HG03135 (cell line): Measurements from ENCODE around the gene UBTF.

Source experiments
- ATAC-seq: cut with Tn5 transposase; IDR thresholded peaks from one replicate; pipeline ENCODE4 v1.9.1; 2021; ENCODE audit warnings: mild to moderate bottlenecking, moderate library complexity; ENCODE audit not compliant: unreplicated experiment

UBTF gene, protein sequence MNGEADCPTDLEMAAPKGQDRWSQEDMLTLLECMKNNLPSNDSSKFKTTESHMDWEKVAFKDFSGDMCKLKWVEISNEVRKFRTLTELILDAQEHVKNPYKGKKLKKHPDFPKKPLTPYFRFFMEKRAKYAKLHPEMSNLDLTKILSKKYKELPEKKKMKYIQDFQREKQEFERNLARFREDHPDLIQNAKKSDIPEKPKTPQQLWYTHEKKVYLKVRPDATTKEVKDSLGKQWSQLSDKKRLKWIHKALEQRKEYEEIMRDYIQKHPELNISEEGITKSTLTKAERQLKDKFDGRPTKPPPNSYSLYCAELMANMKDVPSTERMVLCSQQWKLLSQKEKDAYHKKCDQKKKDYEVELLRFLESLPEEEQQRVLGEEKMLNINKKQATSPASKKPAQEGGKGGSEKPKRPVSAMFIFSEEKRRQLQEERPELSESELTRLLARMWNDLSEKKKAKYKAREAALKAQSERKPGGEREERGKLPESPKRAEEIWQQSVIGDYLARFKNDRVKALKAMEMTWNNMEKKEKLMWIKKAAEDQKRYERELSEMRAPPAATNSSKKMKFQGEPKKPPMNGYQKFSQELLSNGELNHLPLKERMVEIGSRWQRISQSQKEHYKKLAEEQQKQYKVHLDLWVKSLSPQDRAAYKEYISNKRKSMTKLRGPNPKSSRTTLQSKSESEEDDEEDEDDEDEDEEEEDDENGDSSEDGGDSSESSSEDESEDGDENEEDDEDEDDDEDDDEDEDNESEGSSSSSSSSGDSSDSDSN

DNA sequence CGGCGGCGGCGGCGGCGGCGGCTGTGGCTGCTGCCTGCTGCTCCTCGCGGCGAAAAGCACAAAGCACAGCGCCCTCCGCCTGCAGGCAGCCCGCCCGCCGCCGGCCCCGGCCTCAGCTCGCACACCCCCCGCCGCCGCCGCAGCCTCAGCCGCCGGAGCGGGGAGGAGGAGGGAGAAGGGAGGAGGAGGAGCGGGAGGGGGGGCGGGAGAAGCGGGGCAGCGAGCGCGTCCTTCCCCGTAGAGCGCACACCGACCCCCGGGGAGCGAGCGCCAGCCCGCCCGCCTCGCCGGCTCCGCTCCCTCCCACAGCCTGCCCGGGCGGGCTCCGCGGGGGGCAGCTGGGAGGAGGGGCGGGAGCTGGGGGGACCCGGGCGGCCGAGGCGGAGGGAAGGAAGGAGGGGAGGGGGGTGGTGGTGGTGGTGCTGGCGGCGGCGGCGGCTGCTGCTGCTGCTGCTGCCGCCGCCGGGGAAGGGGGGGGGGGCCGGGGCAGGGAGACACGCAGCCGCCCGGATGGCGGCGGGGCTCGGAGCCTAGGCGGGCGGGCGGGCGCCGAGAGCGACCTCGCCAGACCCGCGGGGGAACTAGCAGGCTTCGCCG, at the start of gene UBTF:
TSS of gene UBTF (minus strand) at position 60 of the 597 bp plus-strand sequence. CDS start 1,446 bp downstream, outside the sequence.
- ATAC-seq: peak; percentile 2

DNA sequence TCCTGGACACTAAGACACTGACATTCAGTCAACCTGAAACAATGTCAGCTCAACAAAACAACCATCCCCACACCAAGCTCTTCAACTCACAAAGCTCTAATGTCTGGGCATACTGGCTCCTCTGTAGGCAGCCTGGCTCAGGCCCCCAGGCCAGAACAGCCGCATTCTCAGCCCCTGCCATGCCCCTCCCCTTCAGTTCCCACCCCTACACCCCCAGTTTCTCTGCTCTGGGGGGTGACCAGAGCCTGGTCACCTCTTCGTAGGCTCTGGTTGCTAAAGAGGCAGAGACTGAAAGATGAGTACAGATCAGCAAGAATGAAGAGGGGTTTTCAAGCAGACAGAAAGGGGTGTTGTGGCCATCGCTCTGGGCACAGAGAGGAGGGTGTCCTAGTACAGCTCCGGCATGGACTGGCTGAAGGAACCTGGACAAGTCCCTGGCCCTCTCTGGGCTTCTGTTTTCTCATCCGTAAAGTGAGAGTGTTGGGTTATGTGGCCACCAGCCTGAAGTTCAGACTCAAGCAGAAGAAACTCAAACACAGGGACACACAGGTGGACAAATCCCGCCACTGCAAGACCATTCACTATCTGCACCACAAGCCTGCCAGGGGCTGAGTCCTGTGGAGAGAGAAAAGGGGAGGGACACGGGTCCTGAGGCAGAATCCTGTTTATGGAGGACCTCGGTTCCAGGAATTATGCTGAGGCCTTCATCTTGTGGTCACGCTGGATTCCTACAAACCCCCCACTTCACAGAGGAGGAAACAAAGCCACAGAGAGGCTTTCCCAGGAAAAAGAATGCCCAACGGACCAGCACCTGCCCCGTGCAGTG, 49.4 kb upstream of the UBTF start:
- ATAC-seq: no peak

DNA sequence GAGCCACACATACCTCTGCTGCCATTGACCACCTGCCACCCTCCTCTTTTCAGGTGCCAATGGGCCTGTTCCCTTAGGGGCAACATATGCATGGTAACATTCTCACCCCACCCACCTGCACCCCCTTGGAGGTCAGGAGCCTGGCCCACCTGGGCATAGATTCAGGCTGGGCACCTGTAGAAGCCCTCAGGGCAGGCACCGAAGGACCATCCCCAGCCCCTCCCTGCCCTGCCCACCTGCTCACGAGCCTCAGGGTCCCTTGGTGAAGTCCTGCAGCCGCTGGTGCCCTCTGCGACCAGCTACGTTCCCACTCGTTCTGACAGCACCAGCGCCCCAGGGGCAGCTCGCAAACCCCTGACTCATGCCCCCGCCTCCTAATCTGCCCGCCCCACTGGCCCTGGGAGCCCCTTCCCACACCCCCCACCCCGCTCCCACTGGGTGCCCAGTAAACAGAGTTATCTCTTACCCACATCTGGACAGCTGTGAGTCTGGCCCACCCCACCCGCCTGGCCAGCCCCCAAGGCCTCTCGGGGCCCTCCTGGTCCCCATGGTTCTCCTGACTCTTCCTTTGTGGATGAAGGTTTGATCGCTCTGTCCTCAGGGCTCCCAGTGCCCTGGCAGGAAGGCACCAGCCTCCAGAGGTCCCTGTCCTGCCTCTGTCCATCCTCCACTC, 48.5 kb upstream of the UBTF start, which contains the start of gene SLC4A1:
TSS of gene SLC4A1 (minus strand) at position 318 of the 673 bp plus-strand sequence. CDS start 5,269 bp downstream, outside the sequence.
- ATAC-seq: no peak

DNA sequence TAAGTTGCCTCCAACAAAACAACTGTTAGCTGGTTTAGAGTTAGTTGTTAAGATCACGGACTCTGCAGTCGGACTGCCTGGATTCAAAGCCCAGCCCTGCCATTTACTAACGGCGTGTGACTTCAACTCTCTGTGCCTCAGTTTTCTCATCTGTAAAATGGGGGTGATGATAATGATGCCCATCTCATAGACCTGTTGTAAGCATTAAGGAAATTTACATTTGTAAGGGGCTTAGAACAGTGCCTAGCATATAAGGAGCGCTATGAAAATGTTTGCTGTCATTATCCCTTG, 47.6 kb upstream of the UBTF start:
- ATAC-seq: no peak

DNA sequence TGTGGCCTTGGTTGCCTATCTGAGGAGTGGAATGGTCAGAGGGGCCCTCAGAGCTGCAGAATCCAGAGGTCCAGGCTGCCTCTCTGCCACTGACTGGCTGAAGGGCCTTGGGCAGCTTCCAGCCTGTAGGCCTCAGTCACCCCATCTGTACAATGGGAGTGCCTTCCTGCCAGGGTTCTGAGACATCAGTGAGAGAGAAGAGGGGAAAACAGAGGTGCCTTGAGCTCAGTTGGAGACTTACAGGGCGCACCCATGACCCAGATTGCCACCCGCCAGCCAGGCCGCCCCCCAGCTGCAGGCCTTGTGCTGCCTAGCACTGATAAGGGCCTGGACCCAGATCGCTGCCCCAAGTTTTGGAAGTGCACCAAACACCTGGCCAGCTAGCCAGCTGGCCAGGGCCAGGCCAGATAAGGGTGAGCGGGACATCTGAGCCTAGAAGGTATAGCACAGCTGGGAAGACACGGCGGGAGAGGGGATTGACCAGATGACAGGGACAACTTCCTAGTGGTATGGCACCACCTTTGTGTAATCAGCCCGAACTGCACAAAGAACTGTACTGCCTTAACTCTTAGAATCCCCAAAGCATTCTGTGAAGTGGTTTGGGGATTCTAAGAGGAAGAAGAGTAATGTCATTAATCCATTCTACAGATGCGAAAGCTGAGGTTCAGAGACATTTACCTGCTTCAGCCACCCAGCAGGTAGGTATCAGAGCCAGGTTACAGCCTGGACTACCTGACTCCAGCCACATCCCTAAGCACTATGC, 47.1 kb upstream of the UBTF start:
- no peak for ATAC-seq

DNA sequence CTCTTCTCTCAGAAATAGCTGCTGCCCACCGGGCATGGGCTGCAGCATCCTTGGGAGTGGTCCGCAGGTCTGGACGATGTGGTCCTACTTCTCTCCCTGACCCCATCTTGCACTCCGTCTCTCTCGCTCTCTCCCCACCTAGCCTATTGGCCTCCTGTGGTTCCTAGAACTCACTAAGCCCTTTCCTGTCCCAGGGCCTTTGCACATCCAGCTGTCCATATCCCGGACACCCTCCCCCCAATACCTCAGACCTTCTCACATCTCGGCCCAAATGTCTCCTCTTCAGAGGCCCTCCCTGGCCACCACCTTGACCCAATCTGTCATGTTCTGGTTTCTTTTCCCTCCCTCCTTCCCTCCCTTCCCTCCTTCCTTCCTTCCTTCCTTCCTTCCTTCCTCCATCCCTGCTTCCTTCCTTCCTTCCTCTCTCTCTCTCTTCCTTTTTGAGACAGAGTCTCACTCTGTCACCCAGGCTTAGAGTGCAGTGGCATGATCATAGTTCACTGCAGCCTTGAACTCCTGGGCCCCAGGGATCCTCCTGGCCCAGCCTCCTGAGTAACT, 43.9 kb upstream of the UBTF start:
- ATAC-seq: no peak

DNA sequence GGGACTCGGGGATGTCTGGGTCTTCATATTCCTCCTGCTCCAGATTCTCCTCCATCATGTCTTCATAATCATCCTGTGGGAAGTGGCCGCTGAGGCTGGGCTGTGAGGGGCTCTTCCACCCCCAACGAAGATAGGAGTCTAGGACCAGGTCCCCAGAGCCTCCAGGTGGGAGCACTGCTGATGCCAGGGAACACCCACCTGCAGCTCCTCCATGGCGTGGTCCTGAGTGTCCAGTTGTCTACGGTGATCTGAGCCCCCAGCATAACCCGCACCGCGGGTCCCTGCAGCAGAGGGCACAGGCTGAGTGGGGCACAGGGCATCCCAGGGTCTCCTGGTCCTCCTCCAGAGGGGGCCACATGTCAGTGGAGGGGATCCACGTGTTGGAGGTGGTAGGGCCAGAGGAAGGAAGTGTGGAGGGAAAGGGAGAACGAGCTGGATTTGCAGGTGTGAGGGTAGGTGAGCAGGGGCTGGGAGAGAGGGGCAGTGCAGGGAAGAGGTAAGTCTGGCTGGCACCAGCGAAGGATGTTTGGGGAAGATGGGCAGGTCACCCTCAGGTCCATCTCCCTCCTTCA, 43.3 kb upstream of the UBTF start:
- no peak for ATAC-seq

DNA sequence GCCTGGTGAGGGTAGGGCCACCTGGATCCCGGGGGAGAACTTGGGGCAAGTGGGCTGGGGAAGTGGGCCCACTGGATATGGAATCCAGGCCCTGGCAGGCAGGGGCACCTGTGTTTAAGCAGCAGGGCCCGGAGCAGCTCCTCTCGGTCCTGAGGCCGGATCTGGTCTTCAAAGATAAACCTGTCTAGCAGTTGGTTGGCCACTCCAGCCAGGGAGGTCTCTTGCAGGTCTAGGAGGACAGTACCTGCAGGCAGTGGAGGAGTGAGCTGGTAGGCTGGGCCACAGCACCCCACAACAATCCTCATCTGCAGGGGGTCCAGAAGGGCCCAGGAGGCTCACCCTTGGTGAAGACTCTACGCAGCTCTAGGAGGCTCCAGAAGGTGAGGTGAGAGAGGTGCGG, 40.8 kb upstream of the UBTF start:
- no peak for ATAC-seq

DNA sequence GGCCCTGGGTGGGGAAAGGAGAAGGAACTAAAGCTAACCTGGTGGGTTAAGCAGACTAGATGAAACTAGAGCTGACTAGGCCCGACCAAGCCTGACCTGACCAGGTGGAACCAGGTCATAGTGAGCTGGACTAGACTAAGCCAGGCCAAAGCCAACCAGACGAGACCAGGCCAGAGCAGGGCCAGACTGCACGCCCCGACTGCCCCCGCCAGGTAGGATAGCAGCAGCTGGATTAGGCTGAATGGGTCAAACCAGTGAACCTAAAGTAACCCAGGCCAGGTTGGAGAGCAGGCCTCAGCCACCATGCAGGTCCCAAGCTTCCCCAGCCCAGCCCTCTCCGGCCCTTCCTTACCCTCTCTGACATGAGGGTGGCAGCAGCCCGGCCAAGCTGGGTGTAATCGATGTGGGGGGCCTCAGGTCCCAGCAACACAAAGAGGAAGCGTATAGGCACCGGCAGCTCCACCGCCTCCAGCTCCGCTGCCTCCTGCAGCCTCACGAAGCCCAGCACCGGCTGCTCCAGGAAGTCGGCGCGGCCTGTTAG, 39.4 kb upstream of the UBTF start:
- no peak for ATAC-seq

DNA sequence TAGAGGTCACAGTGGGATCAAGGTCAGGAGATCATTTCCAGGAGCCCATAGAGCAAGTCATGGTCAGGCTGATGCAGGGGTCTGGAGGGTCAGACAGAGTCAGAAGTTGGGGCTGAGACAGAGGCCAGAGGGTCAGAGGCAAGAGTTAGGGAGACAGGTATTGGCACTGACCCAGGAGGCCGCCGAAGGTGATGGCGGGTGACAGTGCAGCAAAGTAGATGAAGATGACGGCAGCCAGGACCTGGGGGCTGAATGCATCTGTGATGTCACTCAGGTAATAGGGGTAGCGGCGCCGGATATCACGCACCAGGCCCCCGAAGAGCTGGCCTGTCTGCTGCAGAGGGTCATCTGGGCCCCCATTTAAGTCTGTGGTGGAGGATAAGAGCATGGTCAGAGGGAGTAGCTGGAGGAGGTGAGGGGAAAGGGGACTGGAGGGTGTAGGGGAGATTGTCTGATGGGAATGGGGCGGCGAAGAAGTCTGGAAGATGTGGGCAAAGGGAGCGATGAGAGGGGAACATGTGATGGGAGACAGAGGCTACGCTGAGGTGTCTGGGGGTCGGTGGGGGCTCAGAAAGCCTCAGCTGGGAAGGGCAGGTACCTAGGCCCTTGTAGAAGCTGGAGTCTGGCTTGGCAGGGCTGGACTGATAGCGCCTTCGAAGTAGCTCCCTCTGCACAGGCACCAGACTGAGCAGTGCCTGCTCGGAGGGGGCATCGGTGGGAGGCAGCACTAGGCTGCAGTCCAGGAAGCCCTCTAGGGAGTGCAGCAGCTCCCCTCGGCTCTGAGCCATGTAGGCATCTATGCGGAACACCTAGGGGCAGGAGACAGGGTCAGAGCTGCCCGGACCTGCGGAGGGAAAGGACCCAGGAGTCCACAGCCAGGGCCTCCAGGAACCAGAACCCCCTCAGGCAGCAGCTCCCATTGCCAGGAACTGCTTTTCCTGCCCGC, 38.6 kb upstream of the UBTF start:
- ATAC-seq: no peak

DNA sequence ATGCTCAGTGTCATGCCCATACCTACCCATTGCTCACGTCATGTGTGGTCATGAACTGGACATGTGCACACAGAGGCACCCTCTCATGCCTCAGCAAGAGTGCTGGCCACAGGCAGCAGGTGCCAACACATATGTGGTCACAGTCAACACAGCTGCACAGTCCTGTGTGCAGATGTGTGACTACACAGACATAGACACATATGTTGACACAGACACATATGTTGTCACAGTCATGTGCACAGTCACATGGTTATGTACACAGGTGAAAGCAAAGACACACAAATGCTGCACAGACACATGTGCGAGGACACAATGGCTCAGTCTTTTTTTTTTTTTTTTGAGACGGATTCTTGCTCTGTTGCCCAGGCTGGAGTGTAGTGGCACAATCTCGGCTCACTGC, 37.2 kb upstream of the UBTF start:
- ATAC-seq: no peak

DNA sequence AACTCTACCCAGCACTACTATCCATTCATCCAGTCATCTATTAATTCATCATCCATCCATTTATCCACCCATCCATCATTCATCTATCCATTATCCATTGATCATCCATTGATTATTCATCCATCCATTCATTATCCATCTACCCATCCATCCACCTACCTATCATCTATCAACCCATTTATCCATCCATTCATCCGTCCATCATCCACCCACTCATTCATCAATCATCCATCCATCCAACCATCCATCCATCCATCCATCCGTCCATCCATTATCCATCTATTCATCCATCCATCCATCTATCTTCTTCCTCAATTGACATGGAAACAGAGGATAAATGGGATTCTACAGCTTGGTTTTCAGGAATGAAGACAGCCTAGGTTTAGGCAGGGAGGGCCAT, 36.4 kb upstream of the UBTF start:
- ATAC-seq: no peak

DNA sequence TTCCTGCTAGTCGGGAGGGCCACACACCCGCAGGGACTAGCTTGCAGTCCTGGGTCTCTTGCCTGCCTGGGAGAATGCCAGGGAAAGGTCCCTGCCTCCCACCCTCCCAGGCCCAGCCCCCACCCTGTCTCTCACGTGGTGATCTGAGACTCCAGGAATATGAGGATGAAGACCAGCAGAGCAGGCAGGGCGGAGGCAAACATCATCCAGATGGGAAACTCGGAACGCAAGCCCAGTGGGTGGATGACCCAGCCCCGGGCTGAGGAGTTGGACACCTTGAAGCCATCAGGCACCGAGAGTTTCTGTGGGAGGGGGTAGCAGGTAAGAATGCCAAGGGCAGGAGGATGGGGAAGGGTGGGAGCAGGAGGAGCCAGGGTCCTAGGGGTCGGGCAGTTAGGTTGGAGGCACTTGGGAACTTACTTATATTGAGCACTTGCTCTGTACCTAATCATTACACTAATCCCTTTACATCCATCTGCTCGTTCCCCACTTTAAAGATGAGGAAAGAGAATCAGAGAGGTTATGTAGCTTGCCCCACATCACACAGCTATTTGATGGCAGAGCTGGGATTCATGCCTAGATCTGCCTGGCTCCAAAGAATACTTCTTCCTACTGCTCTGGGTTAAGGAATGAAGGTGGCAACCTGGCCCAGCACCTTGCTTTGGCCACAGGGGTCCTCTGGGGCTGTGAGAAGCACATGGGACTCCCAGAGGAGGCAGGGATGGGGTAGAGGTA, 35.1 kb upstream of the UBTF start:
- no peak for ATAC-seq

DNA sequence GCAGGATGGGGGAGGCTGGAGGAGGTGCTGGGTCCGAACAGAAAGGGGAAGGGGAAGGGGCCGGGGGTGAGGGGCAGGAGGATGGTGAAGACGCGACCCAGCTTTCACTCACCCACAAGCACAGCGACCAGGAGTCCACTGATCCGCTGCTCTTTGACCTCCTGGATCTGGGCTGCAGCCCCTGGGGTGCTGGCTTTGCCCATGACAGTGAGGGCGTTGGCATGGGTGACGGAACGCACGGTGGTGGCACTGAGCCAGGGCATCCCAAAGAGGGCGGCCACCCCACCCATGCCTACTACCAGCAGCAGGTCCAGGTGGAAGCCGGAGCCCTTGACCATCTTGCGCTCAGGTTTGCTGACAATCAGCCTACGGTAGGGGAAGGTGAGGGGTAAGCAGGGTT, 33.5 kb upstream of the UBTF start:
- no peak for ATAC-seq

DNA sequence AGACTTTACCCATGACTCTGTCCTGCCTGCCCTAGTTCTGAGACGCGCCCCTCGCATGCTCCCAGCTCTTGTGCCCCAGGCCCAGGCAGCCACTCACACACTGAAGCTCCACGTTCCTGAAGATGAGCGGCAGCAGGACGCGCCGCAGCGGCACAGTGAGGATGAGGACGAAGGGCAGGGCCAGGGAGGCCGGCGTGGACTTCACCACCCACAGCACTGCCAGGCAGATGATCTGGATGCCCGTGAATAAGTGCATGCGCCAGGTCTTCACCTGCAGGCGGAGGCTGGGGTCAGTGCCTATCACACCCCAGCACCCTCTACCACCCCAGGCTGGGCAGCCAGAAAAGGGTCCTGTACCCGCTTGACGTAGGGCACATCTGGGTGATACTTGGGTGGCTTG, 31.6 kb upstream of the UBTF start:
- no peak for ATAC-seq

DNA sequence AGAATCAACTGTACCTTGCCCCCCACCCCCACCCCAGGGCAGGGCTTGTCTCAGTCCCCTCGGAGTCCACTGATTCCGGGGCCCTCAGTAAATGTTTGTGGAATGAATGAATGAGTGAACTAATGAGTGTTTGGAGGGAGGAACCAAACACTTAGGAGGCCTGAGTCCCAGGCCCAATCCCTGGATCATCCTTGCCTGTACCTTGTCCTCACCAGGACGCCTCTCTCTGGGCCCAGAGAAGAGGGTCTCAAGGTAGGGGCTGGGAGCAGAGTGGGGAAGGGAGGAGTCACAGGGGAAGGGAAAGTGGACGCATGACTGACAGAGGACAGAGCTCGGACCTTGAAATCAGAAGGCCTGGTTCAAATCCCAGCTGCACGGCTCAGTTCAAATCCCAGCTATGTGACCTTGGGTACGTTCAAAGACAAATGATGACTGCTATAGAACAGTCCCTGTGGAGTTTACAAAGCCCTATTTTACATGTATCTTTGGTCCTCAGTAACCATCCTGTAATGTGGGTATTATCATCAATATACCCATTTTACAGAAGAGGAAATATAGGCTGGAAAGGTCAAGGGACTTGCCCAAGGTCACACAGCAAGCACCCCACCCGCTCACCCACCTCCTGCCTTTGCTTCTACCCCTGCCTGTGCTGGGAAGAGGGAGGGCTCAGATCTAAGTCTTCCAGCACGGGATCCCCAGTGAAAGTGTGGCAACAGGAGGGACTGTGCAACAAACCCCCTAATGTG, 30.2 kb upstream of the UBTF start:
- ATAC-seq: no peak
